BE2C (cell line): ENCODE results near the gene LHX3.

Experiments used
- DNase-seq: peaks from one replicate; pipeline ENCODE4 v3.0.0-alpha.2; 2020
- H3K27me3 ChIP-seq: fragments of 250-450 bp; sonication (Bioruptor Pico); 2 replicates; pipeline ENCODE4 v1.5.1; 2020; ENCODE audit warnings: mild to moderate bottlenecking
- H3K36me3 ChIP-seq: fragments of 250-450 bp; sonication (Bioruptor Pico); 2 replicates; pipeline ENCODE4 v1.5.1; 2020; ENCODE audit warnings: mild to moderate bottlenecking
- H3K4me1 ChIP-seq: fragments of 250-450 bp; sonication (Bioruptor Pico); 2 replicates; pipeline ENCODE4 v1.5.1; 2020
- H3K4me3 ChIP-seq: 2 replicates; pipeline ENCODE4 v1.5.1; 2011; ENCODE audit warnings: low read depth, low read length
- H3K9me3 ChIP-seq: fragments of 250-450 bp; sonication (Bioruptor Pico); 2 replicates; pipeline ENCODE4 v1.5.1; 2020
- TF ChIP-seq, protein P1 (sequence below): IDR thresholded peaks from 2 replicates; pipeline ENCODE4 v1.5.1; 2012; ENCODE audit warnings: mild to moderate bottlenecking, low read depth, low read length

Gene LHX3

GRCh38 chr9:136218271-136218670 lies 13.3 kb upstream of the LHX3 start:
- no peak overlapping the region for H3K4me3 ChIP-seq
- TF ChIP-seq, protein P1, sequence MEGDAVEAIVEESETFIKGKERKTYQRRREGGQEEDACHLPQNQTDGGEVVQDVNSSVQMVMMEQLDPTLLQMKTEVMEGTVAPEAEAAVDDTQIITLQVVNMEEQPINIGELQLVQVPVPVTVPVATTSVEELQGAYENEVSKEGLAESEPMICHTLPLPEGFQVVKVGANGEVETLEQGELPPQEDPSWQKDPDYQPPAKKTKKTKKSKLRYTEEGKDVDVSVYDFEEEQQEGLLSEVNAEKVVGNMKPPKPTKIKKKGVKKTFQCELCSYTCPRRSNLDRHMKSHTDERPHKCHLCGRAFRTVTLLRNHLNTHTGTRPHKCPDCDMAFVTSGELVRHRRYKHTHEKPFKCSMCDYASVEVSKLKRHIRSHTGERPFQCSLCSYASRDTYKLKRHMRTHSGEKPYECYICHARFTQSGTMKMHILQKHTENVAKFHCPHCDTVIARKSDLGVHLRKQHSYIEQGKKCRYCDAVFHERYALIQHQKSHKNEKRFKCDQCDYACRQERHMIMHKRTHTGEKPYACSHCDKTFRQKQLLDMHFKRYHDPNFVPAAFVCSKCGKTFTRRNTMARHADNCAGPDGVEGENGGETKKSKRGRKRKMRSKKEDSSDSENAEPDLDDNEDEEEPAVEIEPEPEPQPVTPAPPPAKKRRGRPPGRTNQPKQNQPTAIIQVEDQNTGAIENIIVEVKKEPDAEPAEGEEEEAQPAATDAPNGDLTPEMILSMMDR, result no peak
- H3K9me3 ChIP-seq, result no peaks in the 10 kb centered on the region
- DNase-seq, result no peak
- H3K4me1 ChIP-seq, result peaks cover 5% of the 10 kb centered on the region
- H3K36me3 ChIP-seq, result peaks cover 72% of the 10 kb centered on the region
- H3K27me3 ChIP-seq, result no peaks in the 10 kb centered on the region

DNA sequence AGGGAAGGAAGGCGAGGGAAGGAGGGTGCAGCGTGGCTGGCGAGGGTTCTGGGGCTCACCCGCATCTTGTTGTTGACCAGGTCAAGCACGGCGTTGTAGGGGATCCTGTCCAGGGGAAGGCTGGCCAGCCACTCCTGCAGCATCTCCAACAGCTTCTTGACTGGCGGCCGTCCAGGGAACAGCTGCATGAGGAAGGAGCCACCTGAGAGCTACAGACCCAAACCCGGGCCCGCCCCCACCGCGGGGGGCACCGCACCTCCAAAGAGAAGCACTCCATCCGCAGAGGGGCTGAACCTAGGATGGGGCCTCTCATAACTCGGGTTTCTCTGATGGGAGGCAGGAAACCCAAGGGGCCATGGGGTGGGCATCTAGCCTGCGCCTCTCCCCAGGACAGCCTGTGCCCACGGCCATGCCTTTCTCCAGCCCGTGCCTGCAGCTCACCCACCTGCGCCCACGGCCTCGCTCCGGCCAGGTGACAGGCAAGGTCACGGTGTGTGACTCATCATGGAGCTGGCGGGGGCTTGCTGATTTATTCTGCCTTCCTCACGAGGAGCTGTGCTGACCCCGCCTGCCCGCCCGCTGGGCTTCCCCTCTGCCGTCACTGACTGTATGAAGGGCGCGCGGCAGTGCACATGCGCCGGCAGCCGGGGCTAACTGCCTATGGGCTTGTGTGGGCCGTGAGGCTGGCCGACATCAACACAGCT lies 11.8 kb upstream of the LHX3 start:
- Histone ChIP-seq H3K27me3 (no peaks in the 10 kb centered on the region), H3K4me1 (peaks cover 5% of the 10 kb centered on the region), H3K36me3 (peaks cover 71% of the 10 kb centered on the region), H3K4me3 (no peak overlapping the region), H3K9me3 (no peaks in the 10 kb centered on the region)
- TF ChIP-seq, protein P1, result no peak
- no peak for DNase-seq

GRCh38 chr9:136213733-136214132 lies 8.8 kb upstream of the LHX3 start:
- Histone ChIP-seq H3K27me3 (no peaks in the 10 kb centered on the region), H3K4me1 (peaks cover 5% of the 10 kb centered on the region), H3K36me3 (peaks cover 78% of the 10 kb centered on the region), H3K9me3 (no peaks in the 10 kb centered on the region), H3K4me3 (no peak overlapping the region)
- TF ChIP-seq, protein P1, result no peak
- no peak for DNase-seq

- peaks cover 5% of the 10 kb centered on the region for H3K4me1 ChIP-seq
- DNase-seq, result no peak
- H3K27me3 ChIP-seq, result no peaks in the 10 kb centered on the region
- TF ChIP-seq, protein P1, result no peak
- no peaks in the 10 kb centered on the region for H3K9me3 ChIP-seq
- no peak overlapping the region for H3K4me3 ChIP-seq
- H3K36me3 ChIP-seq, result peaks cover 83% of the 10 kb centered on the region
Measured at GRCh38 chr9:136212345-136212950, 7.5 kb upstream of the LHX3 start.

- Histone ChIP-seq H3K4me3 (no peak overlapping the region), H3K27me3 (no peaks in the 10 kb centered on the region), H3K9me3 (no peaks in the 10 kb centered on the region), H3K36me3 (peaks cover 81% of the 10 kb centered on the region), H3K4me1 (peaks cover 10% of the 10 kb centered on the region)
- no peak for DNase-seq
- TF ChIP-seq, protein P1, result no peak
Measured at GRCh38 chr9:136211441-136212344, 6.8 kb upstream of the LHX3 start.
